Lung (tissue), 12 donors: ENCODE data around the gene EHD4. TPM values are rescaled to one million over a fixed set of nuclear protein-coding genes. Genes with fewer than 3 reads are reported as not detected.
A peak's percentile ranks its signal among the peaks of the same experiment; 100 is the strongest.

Experiments
- ATAC-seq: fragments of 200-7000 bp; cut with Tn5 transposase; one replicate; pipeline ENCODE4 v1.9.1; 2020; ENCODE audit warnings: moderate number of reproducible peaks; ENCODE audit not compliant: insufficient read depth, low FRiP score
- DNase-seq, 3 donors: peaks; one replicate each; pipeline ENCODE4 v3.0.0-alpha.2; 2013 to 2017
- H3K27ac ChIP-seq, 2 donors: one replicate each; pipeline ENCODE4 v1.5.1; 2013; ENCODE audit warnings: mild to moderate bottlenecking in 2 of 2, moderate library complexity in 2 of 2, control low read depth in 1 of 2, inconsistent platforms in 1 of 2, low read depth in 1 of 2, low read length in 1 of 2
- H3K27me3 ChIP-seq, 3 donors: one replicate each; pipeline ENCODE4 v1.5.1; 2013; ENCODE audit warnings: low read length in 2 of 3; ENCODE audit not compliant: control insufficient read depth in 3 of 3, insufficient read depth in 3 of 3
- H3K36me3 ChIP-seq, 4 donors: one replicate each; pipeline ENCODE4 v1.5.1; 2013; ENCODE audit warnings: low read length in 4 of 4, mild to moderate bottlenecking in 1 of 4, moderate library complexity in 1 of 4; ENCODE audit not compliant: control insufficient read depth in 4 of 4, insufficient read depth in 4 of 4
- H3K4me1 ChIP-seq, 5 donors: one replicate each; pipeline ENCODE4 v1.5.1; 2013; ENCODE audit warnings: low read length in 5 of 5, mild to moderate bottlenecking in 2 of 5, moderate library complexity in 1 of 5; ENCODE audit not compliant: control insufficient read depth in 5 of 5, insufficient read depth in 5 of 5
- H3K4me3 ChIP-seq: one replicate; pipeline ENCODE4 v1.5.1; 2013; ENCODE audit warnings: mild to moderate bottlenecking, control low read depth, moderate library complexity
- H3K9ac ChIP-seq, 2 donors: one replicate each; pipeline ENCODE4 v1.5.1; 2013; ENCODE audit warnings: low read length in 2 of 2, control low read depth in 1 of 2; ENCODE audit not compliant: insufficient read depth in 1 of 2
- H3K9me3 ChIP-seq, 4 donors: one replicate each; pipeline ENCODE4 v1.5.1; 2013; ENCODE audit warnings: low read length in 3 of 4, mild to moderate bottlenecking in 1 of 4, moderate library complexity in 1 of 4; ENCODE audit not compliant: control insufficient read depth in 4 of 4, insufficient read depth in 3 of 4
- WGBS, 2 donors: extraction: QIAGEN DNeasy Blood & Tissue Kit; methylation state at CpG; one replicate each; pipeline ENCODE4 v1.1.7; 2013; 5-methylcytosine and 5-hydroxymethylcytosine counted together
- polyA plus RNA-seq, 2 donors: library from polyadenylated mRNA; stranded (reverse); fragments of 200-250 nt; gene quantifications; one replicate each; pipeline ENCODE4 v1.2.1, GENCODE V29; 2013
- total RNA-seq, 2 donors: library from RNA; depleted of rRNA in 1 of 2; stranded (reverse); fragments of >200 nt in 1 of 2; gene quantifications; one replicate each; pipeline ENCODE4 v1.2.1, GENCODE V29; 2014 to 2021
- TF ChIP-seq, protein P1 (sequence below): IDR thresholded peaks from 2 replicates; pipeline ENCODE4 v1.5.1; 2012; ENCODE audit warnings: mild to moderate bottlenecking; ENCODE audit errors: control extremely low read depth, extremely low read depth
- donor health status: control.
- donor health status: control.
- donor health status: Bipolar disorder and iron deficiency.
- donor health status: healthy.
- donor health status: DM: yes; HTN: yes; CAD: no.

The EHD4 gene
- total and polyA plus RNA-seq, 4 donors = 16.4 to 36.3 (median 25.9) TPM

- H3K9ac ChIP-seq = no peak overlapping the region
- ATAC-seq (no peak), DNase-seq (peak; percentile 55 to 75 (median 60))
- TF ChIP-seq, protein P1, sequence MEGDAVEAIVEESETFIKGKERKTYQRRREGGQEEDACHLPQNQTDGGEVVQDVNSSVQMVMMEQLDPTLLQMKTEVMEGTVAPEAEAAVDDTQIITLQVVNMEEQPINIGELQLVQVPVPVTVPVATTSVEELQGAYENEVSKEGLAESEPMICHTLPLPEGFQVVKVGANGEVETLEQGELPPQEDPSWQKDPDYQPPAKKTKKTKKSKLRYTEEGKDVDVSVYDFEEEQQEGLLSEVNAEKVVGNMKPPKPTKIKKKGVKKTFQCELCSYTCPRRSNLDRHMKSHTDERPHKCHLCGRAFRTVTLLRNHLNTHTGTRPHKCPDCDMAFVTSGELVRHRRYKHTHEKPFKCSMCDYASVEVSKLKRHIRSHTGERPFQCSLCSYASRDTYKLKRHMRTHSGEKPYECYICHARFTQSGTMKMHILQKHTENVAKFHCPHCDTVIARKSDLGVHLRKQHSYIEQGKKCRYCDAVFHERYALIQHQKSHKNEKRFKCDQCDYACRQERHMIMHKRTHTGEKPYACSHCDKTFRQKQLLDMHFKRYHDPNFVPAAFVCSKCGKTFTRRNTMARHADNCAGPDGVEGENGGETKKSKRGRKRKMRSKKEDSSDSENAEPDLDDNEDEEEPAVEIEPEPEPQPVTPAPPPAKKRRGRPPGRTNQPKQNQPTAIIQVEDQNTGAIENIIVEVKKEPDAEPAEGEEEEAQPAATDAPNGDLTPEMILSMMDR = no peak
- no peak overlapping the region for H3K4me3 ChIP-seq
- peaks cover 6 to 32% (median 12%) of the 10 kb centered on the region in 5 donors for H3K4me1 ChIP-seq
- H3K27me3 ChIP-seq = no peaks in the 10 kb centered on the region
- WGBS, 2 donors = 53 to 77% methylated on average over 5 of the region's 5 CpGs
- peaks cover 0 to 25% (median 4%) of the 10 kb centered on the region in 4 donors for H3K36me3 ChIP-seq
- peak overlapping the region in 1 of 2 donors; percentile 75 for H3K27ac ChIP-seq
- peaks cover 0 to 3% (median 0%) of the 10 kb centered on the region in 4 donors for H3K9me3 ChIP-seq
These were observed 21.9 kb downstream of the EHD4 start for GRCh38 chr15:41950489-41950888.

- Histone ChIP-seq H3K4me1 (peaks cover 6 to 29% (median 12%) of the 10 kb centered on the region in 5 donors), H3K9ac (no peak overlapping the region), H3K27me3 (no peaks in the 10 kb centered on the region), H3K9me3 (peaks cover 0 to 3% (median 0%) of the 10 kb centered on the region in 4 donors), H3K36me3 (peaks cover 0 to 28% (median 4%) of the 10 kb centered on the region in 4 donors), H3K27ac (peak overlapping the region; percentile 8 to 75), H3K4me3 (no peak overlapping the region)
- ATAC-seq (no peak), DNase-seq (no peak)
- TF ChIP-seq, protein P1 = no peak
- WGBS, 2 donors = 81 to 84% methylated on average over 4 of the region's 4 CpGs
These were observed 22.3 kb downstream of the EHD4 start for GRCh38 chr15:41950127-41950483.

DNA sequence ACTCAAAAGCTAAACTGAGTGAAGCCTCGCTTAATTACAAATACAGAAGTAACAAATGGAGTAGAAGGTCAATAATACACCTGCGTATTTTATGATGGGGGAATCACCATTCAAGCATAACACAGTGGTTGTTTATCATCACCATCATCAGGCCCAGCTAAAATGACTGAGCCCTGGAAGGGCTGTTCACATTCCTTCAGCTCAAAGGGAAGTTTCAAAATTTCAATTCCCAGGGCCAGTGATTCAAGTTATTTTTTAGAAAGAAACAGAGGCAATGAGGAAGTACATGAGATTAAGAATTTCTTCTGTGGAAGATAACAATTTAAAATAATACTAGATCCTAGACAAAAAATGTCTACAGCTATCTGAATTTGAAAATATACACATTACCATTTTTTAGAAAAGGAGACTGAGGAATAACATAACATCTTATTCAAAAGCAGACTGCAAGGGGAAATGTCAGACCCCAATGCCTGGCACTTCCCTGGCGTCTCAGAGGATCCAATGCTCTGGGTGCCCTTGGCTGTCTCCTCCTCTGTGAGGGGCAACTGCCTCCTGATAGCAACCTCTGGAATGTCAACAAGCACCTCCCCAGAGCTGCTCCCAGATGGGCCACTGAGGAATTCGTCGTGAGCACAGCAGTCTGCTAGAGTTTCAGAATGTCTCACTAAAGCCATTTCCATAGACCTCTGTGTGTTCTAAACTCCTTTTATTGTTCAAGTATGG, 22.8 kb downstream of the EHD4 start:
- Histone ChIP-seq H3K9ac (no peak overlapping the region), H3K4me1 (peaks cover 6 to 35% (median 12%) of the 10 kb centered on the region in 5 donors), H3K27ac (peak overlapping the region; percentile 64 to 75), H3K4me3 (no peak overlapping the region), H3K36me3 (peaks cover 0 to 28% (median 4%) of the 10 kb centered on the region in 4 donors), H3K27me3 (no peaks in the 10 kb centered on the region), H3K9me3 (peaks cover 0 to 3% (median 0%) of the 10 kb centered on the region in 4 donors)
- 81 to 86% methylated on average over 5 of the region's 5 CpGs for WGBS, 2 donors
- no peak for DNase-seq
- TF ChIP-seq, protein P1 = no peak
- no peak for ATAC-seq
